Prostate gland (tissue), 2 donors: ENCODE data around the gene ARHGEF12.

Experiments
- POLR2A ChIP-seq: fragments of 450-650 bp; IDR thresholded peaks from one replicate; pipeline ENCODE4 v1.6.1; 2016; ENCODE audit warnings: antibody characterized with exemption, mild to moderate bottlenecking
- TF ChIP-seq, protein P1 (sequence below), 4 experiments: fragments of 200-600 bp in 2 of 4; fragments of 450-650 bp in 2 of 4; sonication (generic) in 2 of 4; IDR thresholded peaks; 1 replicate in 3 of 4; 2 replicates in 1 of 4; pipeline ENCODE4 v1.5.1; 2016 to 2019; ENCODE audit warnings: antibody characterized with exemption in 4 of 4, mild to moderate bottlenecking in 2 of 4, moderate library complexity in 2 of 4

DNA sequence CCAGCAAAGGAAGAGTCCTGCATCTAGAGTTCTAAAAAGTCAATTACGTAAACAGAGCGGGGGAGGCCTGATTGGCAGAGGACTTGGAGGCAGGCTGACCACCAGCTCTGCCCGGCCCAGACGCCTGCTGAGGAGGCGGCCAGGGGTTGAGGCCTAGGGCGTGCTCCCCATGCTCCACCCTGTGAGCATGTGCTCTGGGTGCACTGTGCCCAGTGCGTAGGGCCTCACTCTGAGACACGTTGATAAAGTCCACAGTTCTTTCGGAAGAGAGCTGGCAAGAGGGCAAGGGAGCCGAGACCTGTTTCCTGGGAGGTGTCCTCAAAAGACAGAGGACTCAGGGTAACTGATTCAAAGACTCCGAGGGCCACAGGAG, 200.6 kb downstream of the ARHGEF12 start:
- no peak for TF ChIP-seq POLR2A
- TF ChIP-seq, protein P1, sequence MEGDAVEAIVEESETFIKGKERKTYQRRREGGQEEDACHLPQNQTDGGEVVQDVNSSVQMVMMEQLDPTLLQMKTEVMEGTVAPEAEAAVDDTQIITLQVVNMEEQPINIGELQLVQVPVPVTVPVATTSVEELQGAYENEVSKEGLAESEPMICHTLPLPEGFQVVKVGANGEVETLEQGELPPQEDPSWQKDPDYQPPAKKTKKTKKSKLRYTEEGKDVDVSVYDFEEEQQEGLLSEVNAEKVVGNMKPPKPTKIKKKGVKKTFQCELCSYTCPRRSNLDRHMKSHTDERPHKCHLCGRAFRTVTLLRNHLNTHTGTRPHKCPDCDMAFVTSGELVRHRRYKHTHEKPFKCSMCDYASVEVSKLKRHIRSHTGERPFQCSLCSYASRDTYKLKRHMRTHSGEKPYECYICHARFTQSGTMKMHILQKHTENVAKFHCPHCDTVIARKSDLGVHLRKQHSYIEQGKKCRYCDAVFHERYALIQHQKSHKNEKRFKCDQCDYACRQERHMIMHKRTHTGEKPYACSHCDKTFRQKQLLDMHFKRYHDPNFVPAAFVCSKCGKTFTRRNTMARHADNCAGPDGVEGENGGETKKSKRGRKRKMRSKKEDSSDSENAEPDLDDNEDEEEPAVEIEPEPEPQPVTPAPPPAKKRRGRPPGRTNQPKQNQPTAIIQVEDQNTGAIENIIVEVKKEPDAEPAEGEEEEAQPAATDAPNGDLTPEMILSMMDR (IDR thresholded peaks at IDR 0.05), result no peak
